ENCODE data around the gene SLC6A18.
"Not testable (repeated sequence)": the region's sequence is repeated elsewhere in the genome, so short reads cannot be mapped to it uniquely, and the experiment has no call there.

The SLC6A18 gene

GRCh38 chr5:1265026-1265425, 39.8 kb downstream of the SLC6A18 start:
- H3K9ac ChIP-seq (ENCODE audit: low read length): no peak overlapping the region
- no peaks in the 10 kb centered on the region for H3K36me3 ChIP-seq (replicated peaks; ENCODE audit: insufficient read depth, low read length)
- H3K9me2 ChIP-seq (replicated peaks; ENCODE audit: insufficient read depth, low read length): no peaks in the 10 kb centered on the region
- no peak for DNase-seq
- H3K4me1 ChIP-seq (ENCODE audit: low read length): peaks cover 8% of the 10 kb centered on the region
- H2AFZ ChIP-seq (ENCODE audit: low read length): no peak overlapping the region
- 0 out of 2 replicates have a peak, but pooled peaks cover 4% of the 10 kb centered on the region for H3F3A ChIP-seq (ENCODE audit: insufficient read depth, low read length)
- no peaks in the 10 kb centered on the region for H4K20me1 ChIP-seq (ENCODE audit: insufficient read depth, low read length)
- H3K27me3 ChIP-seq (replicated peaks; ENCODE audit: insufficient read depth, low read length): no peaks in the 10 kb centered on the region
- no peaks in the 10 kb centered on the region for H3K79me2 ChIP-seq (ENCODE audit: low read length)
- TF ChIP-seq EZH2phosphoT487 (IDR thresholded peaks at IDR 0.05; ENCODE audit: low read length) (no peak), EZH2 (optimal IDR thresholded peaks at IDR 0.05; ENCODE audit: low read depth, low read length) (no peak), CTCF (IDR thresholded peaks at IDR 0.05; ENCODE audit: low read length) (no peak)
- no peak overlapping the region for H3K4me3 ChIP-seq (ENCODE audit: low read length)
- no peak overlapping the region for H3K27ac ChIP-seq (ENCODE audit: low read length)
- no peaks in the 10 kb centered on the region for H3K9me3 ChIP-seq (replicated peaks; ENCODE audit: insufficient read depth, low read length)
- H3K4me2 ChIP-seq (ENCODE audit: low read depth, low read length): no peak overlapping the region

- Histone ChIP-seq H3K27me3 (replicated peaks; ENCODE audit: insufficient read depth, low read length) (no peaks in the 10 kb centered on the region), H3K79me2 (ENCODE audit: low read length) (no peaks in the 10 kb centered on the region), H3K36me3 (replicated peaks; ENCODE audit: insufficient read depth, low read length) (no peaks in the 10 kb centered on the region), H3K4me2 (ENCODE audit: low read depth, low read length) (no peak overlapping the region), H3F3A (ENCODE audit: insufficient read depth, low read length) (0 out of 2 replicates have a peak, but pooled peaks cover 4% of the 10 kb centered on the region), H4K20me1 (ENCODE audit: insufficient read depth, low read length) (no peaks in the 10 kb centered on the region), H3K27ac (ENCODE audit: low read length) (no peak overlapping the region), H3K9ac (ENCODE audit: low read length) (no peak overlapping the region), H2AFZ (ENCODE audit: low read length) (no peak overlapping the region), H3K9me2 (replicated peaks; ENCODE audit: insufficient read depth, low read length) (no peaks in the 10 kb centered on the region), H3K4me1 (ENCODE audit: low read length) (peaks cover 8% of the 10 kb centered on the region), H3K9me3 (replicated peaks; ENCODE audit: insufficient read depth, low read length) (no peaks in the 10 kb centered on the region), H3K4me3 (ENCODE audit: low read length) (no peak overlapping the region)
- TF ChIP-seq CTCF (IDR thresholded peaks at IDR 0.05; ENCODE audit: low read length) (no peak), EZH2phosphoT487 (IDR thresholded peaks at IDR 0.05; ENCODE audit: low read length) (no peak), EZH2 (optimal IDR thresholded peaks at IDR 0.05; ENCODE audit: low read depth, low read length) (no peak)
- no peak for DNase-seq
These were observed 40.6 kb downstream of the SLC6A18 start for GRCh38 chr5:1265461-1266455.

GRCh38 chr5:1266791-1267190, 41.6 kb downstream of the SLC6A18 start:
- H3K36me3 ChIP-seq (replicated peaks; ENCODE audit: insufficient read depth, low read length): no peaks in the 10 kb centered on the region
- no peaks in the 10 kb centered on the region for H3K9me3 ChIP-seq (replicated peaks; ENCODE audit: insufficient read depth, low read length)
- no peak overlapping the region for H3K9ac ChIP-seq (ENCODE audit: low read length)
- 0 out of 2 replicates have a peak, but pooled peaks cover 4% of the 10 kb centered on the region for H3F3A ChIP-seq (ENCODE audit: insufficient read depth, low read length)
- no peaks in the 10 kb centered on the region for H4K20me1 ChIP-seq (ENCODE audit: insufficient read depth, low read length)
- H3K4me3 ChIP-seq (ENCODE audit: low read length): no peak overlapping the region
- peaks cover 8% of the 10 kb centered on the region for H3K4me1 ChIP-seq (ENCODE audit: low read length)
- no peak overlapping the region for H3K27ac ChIP-seq (ENCODE audit: low read length)
- no peaks in the 10 kb centered on the region for H3K27me3 ChIP-seq (replicated peaks; ENCODE audit: insufficient read depth, low read length)
- H2AFZ ChIP-seq (ENCODE audit: low read length): no peak overlapping the region
- no peak overlapping the region for H3K4me2 ChIP-seq (ENCODE audit: low read depth, low read length)
- DNase-seq: no peak
- no peak for TF ChIP-seq CTCF (IDR thresholded peaks at IDR 0.05; ENCODE audit: low read length)
- TF ChIP-seq EZH2phosphoT487 (IDR thresholded peaks at IDR 0.05; ENCODE audit: low read length): no peak
- no peak for TF ChIP-seq EZH2 (optimal IDR thresholded peaks at IDR 0.05; ENCODE audit: low read depth, low read length)
- H3K79me2 ChIP-seq (ENCODE audit: low read length): no peaks in the 10 kb centered on the region
- no peaks in the 10 kb centered on the region for H3K9me2 ChIP-seq (replicated peaks; ENCODE audit: insufficient read depth, low read length)

- H3K27me3 ChIP-seq (replicated peaks; ENCODE audit: insufficient read depth, low read length); H3K9me3 ChIP-seq (replicated peaks; ENCODE audit: insufficient read depth, low read length); DNase-seq; H3K4me1 ChIP-seq (ENCODE audit: low read length); H3K9me2 ChIP-seq (replicated peaks; ENCODE audit: insufficient read depth, low read length); H3F3A ChIP-seq (ENCODE audit: insufficient read depth, low read length); H3K79me2 ChIP-seq (ENCODE audit: low read length); H3K4me3 ChIP-seq (ENCODE audit: low read length); H2AFZ ChIP-seq (ENCODE audit: low read length); H4K20me1 ChIP-seq (ENCODE audit: insufficient read depth, low read length); H3K36me3 ChIP-seq (replicated peaks; ENCODE audit: insufficient read depth, low read length); H3K4me2 ChIP-seq (ENCODE audit: low read depth, low read length); H3K9ac ChIP-seq (ENCODE audit: low read length); H3K27ac ChIP-seq (ENCODE audit: low read length): not testable (repeated sequence)
These were observed 42.3 kb downstream of the SLC6A18 start for GRCh38 chr5:1267464-1267863.
